Stimulated activated naive CD4-positive, alpha-beta T cell treated with Interleukin-2 at 50 U/mL for 16 hours (primary cell): Measurements from ENCODE around the gene MKRN2OS.

ENCODE experiments used
- DNase-seq: peaks from one replicate; lab custom pipeline; 2025; lab: John Stamatoyannopoulos, UW

Gene MKRN2OS

GRCh38 chr3:12513694-12514446 lies 31.4 kb downstream of the MKRN2OS start:
- no peak for DNase-seq

- DNase-seq = no peak
These were observed 32.7 kb downstream of the MKRN2OS start for GRCh38 chr3:12512534-12513118.

- DNase-seq = no peak
These were observed 35.8 kb downstream of the MKRN2OS start for GRCh38 chr3:12509466-12509865.

- no peak for DNase-seq
These were observed 37.0 kb downstream of the MKRN2OS start for GRCh38 chr3:12508291-12508700.

- no peak for DNase-seq
These were observed 37.6 kb downstream of the MKRN2OS start for GRCh38 chr3:12507591-12508281.

- no peak for DNase-seq
These were observed 39.0 kb downstream of the MKRN2OS start for GRCh38 chr3:12506201-12506709.

GRCh38 chr3:12503126-12503957 lies 42.0 kb downstream of the MKRN2OS start:
- DNase-seq = no peak

GRCh38 chr3:12501360-12502020 lies 43.8 kb downstream of the MKRN2OS start:
- no peak for DNase-seq

- no peak for DNase-seq
These were observed 45.8 kb downstream of the MKRN2OS start for GRCh38 chr3:12499474-12499873.

- no peak for DNase-seq
These were observed 48.9 kb downstream of the MKRN2OS start for GRCh38 chr3:12496453-12496761.

GRCh38 chr3:12495749-12496452 lies 49.4 kb downstream of the MKRN2OS start:
- no peak for DNase-seq

- DNase-seq = no peak
These were observed 54.8 kb downstream of the MKRN2OS start for GRCh38 chr3:12490547-12490946.

GRCh38 chr3:12489832-12490231 lies 55.5 kb downstream of the MKRN2OS start:
- DNase-seq = no peak
